LNCaP clone FGC (cell line): ENCODE measurements around the gene GNB5.
A peak's percentile ranks its signal among the peaks of the same experiment; 100 is the strongest.

Experiments
- DNase-seq: peaks from one replicate; pipeline ENCODE4 v3.0.0-alpha.2; 2011; ENCODE audit warnings: low read depth
- H3K4me3 ChIP-seq: 2 replicates; pipeline ENCODE4 v1.5.1; 2011; ENCODE audit warnings: mild to moderate bottlenecking, low read depth, low read length, control low read depth
- TF ChIP-seq, protein P1 (sequence below): IDR thresholded peaks from 2 replicates; pipeline ENCODE4 v1.5.1; 2012; ENCODE audit warnings: mild to moderate bottlenecking; ENCODE audit not compliant: control insufficient read depth, insufficient read depth; ENCODE audit errors: extremely low read depth

Gene GNB5

DNA sequence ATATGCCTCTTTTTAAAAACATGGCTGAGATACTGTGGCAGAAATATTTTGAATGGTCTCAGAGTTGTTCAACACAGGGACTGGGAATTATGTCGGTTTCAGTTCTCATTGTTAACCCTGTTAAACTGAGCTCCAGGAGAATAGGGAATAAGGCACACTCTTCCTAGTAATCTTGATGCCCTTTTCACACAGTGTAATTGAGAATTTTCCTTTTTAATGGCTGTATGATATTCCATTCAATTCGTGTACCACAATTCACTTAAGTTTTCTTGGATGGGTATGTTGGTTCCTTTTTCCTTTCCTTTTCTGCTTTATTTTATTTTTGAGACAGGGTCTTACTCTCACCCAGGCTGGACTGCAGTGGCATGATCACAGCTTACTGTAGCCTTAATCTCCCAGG is 44.9 kb downstream of the GNB5 start:
- H3K4me3 ChIP-seq = no peak overlapping the region
- TF ChIP-seq, protein P1, sequence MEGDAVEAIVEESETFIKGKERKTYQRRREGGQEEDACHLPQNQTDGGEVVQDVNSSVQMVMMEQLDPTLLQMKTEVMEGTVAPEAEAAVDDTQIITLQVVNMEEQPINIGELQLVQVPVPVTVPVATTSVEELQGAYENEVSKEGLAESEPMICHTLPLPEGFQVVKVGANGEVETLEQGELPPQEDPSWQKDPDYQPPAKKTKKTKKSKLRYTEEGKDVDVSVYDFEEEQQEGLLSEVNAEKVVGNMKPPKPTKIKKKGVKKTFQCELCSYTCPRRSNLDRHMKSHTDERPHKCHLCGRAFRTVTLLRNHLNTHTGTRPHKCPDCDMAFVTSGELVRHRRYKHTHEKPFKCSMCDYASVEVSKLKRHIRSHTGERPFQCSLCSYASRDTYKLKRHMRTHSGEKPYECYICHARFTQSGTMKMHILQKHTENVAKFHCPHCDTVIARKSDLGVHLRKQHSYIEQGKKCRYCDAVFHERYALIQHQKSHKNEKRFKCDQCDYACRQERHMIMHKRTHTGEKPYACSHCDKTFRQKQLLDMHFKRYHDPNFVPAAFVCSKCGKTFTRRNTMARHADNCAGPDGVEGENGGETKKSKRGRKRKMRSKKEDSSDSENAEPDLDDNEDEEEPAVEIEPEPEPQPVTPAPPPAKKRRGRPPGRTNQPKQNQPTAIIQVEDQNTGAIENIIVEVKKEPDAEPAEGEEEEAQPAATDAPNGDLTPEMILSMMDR = no peak
- no peak for DNase-seq

DNA sequence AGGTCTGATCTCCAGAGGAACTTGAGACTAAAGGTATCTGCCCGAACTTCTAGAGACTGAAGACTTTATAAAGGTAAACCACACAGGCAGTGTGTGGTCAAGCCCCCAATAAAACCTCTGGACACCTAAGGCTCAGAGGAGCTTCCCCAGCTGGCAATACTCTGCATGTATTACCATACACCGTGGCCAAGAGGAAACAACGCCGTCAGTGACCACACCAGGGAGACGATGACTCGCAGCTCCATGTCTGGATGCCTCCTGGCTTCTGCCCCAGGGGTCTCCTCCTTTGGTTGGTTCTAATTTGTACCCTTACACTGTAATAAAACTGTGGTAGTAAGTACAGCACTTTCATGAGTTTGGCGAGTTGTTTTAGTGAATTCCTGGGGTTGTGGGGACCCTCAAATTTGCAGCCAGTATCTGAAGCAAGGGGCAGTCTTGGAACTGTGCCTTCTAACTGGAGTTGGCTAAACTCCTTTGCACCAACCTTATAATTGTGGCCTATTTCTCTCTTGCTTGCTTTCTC is 46.5 kb downstream of the GNB5 start:
- no peak overlapping the region for H3K4me3 ChIP-seq
- DNase-seq = no peak
- TF ChIP-seq, protein P1 = no peak

DNA sequence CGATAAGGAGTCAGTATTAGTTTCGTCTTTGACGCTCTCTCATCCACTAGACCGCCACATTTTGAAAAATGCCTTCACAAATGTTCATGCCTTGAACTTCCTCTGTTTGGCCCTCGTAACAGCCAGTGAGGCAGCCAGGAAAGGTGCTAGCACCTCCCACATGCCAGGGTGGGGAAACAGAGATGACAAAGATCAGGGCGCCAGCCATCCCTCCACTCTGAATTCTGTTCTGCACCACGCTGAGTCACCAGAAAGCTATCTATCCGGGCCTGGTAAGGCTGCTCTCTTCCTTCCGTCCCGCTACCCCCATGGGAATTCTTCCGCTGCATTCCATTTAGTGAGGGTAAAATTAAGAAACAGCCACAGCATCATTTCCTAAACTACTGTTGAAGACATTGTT is 47.3 kb downstream of the GNB5 start:
- DNase-seq = no peak
- no peak overlapping the region for H3K4me3 ChIP-seq
- TF ChIP-seq, protein P1 = no peak

DNA sequence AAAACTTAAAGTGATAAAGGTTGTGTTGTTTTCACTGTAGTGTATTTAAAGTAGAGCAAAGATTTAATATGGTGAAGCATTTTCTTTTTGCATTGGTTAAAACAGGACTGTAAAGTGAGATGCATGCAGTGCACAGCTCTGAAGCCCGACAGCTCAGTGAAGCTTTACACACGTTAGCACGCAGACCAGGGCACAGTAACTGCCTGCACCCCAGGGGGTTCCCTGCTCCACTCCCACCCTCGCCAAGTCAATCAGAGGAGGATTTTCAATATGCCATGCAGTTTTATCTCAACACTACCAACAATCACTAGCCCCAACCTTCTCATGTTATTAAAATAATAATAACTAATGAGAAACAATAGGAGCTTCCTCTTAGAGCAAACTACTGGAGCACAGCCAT is 50.5 kb downstream of the GNB5 start:
- no peak overlapping the region for H3K4me3 ChIP-seq
- TF ChIP-seq, protein P1 = no peak
- DNase-seq = no peak

DNA sequence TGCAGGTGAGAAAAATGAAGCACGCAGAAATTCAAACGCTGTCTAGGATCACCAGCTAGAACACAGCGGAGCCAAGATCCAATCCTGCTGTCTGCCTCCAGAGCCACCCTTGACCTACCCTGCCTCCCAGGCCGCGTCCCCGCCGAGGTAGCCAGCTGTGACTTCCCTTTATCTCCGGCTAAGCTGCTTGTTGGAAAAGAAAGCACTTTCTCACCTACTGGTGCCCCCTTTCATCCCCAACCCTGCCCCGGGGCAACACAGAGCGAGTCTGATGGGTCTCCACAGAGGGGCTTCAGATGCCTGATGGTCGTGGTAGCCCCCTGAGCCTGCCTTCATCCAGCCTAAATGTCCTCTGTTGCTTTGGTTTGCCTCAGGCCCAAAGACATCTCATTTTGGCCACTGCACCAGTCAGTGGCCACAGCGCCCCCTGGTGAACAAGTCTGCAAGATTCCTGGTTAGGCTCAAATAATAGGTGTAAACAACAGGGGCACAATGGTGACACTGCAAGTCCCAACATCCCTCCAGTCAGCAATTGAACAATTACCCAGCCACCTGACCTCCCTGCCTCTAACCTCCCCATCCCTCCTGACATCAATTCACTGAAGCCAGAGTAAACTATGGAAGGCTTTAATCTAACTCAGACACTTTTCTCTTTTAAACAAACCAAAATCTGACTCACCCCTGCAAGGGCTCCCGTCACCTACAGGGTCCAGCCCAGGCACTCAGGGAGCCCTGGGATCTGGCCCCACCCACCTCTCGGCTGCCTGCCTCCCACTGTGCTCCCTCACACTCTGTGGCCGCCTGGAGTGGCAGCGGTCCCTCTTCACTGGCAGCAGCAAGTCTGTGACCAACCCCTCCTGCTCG is 51.4 kb downstream of the GNB5 start:
- H3K4me3 ChIP-seq = no peak overlapping the region
- TF ChIP-seq, protein P1 = peak; percentile 94
- peak; percentile 30 for DNase-seq

DNA sequence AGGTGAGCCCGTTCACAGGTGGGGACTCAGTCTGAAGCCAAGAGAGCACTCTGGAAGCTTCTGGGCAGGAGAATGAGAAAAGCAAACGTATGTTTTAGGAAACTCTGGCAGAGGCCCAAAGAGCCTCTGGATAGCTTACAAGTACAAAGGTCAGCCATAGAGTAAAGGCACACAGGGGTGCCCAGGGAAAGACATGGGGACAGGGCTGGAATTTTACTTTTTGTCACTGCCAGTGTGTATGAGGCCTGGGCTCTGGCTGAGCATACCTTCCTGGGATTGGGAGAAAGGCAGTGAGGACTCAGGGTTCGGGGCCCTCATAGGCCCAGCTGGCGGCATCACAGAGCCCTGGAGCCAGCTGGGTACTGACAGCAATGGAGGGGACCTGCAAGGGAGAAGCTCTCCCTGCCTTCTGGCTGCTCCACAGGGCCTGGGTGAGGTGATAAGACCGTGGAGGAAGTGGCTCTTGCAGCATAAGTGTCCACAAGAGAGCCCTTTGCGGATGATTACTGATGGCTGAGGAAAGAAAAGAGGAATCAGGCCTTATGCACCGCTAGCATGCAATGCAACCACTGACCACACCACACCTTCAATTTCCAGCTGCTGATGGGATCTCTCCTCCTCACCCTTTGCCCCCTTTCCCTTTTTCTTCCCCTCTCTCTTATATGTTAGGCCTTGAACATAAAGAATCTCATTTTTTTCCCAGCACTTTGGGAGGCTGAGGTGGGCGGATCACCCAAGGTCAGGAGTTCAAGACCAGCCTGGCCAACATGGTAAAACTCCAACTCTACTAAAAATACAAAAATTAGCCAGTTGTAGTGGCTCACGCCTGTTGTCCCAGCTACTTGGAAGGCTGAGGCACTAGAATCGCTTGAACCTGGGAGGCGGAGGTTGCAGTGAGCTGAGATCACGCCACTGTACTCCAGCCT is 53.5 kb downstream of the GNB5 start:
- TF ChIP-seq, protein P1 = no peak
- peak; percentile 18 for DNase-seq

More for the DNA sequence above, 53.5 kb downstream of the GNB5 start:
- no peak overlapping the region for H3K4me3 ChIP-seq
